HS-5 (cell line): ENCODE results near the gene CCDC40.
"Not testable (repeated sequence)": the region's sequence is repeated elsewhere in the genome, so short reads cannot be mapped to it uniquely, and the experiment has no call there.

Experiments
- DNase-seq: peaks from one replicate; pipeline ENCODE4 v3.0.0-alpha.2; 2012; ENCODE audit warnings: low read depth

The CCDC40 gene

GRCh38 chr17:80021600-80021999 is 14.8 kb upstream of the CCDC40 start:
- DNase-seq, result no peak

- no peak for DNase-seq
Observed at GRCh38 chr17:80023481-80024205, 12.8 kb upstream of the CCDC40 start.

GRCh38 chr17:80024206-80024972 is 12.1 kb upstream of the CCDC40 start:
- no peak for DNase-seq

- no peak for DNase-seq
Observed at GRCh38 chr17:80025140-80025539, 11.3 kb upstream of the CCDC40 start.

- no peak for DNase-seq
Observed at GRCh38 chr17:80025796-80026195, 10.6 kb upstream of the CCDC40 start.

DNA sequence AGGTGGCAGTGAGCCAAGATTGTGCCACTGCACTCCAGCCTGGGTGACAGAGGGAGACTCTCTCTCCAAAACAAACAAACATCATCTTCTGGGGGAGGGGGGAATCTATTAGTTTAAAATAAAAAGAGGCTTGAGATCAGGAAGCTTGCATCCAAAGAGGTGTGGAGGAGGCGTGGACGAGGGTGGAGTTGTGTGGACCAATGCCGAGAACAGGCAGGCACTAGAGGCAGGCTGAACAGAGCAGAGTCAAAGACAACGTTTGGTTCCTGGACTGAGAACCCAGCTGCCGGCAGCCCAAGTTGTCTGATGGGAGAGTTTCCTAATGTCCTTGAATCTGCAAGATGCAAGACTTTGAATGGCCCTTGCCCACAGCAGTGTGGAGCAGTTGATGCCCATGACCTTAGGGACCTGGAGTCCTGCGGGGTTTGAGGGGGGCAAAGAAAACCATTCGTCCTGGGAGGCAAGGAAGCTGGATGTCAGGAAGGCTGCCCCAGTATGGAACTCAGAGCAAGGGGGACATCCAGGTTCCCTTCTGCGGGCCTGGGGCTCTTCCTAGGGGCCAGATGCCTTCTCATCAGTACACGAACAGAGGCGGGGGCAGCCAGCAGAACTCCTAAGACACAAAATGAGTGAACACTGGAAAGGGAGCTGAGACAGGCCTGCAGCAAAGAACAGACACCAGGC is 9.9 kb upstream of the CCDC40 start:
- DNase-seq, result no peak

GRCh38 chr17:80027043-80027435 is 9.4 kb upstream of the CCDC40 start:
- DNase-seq, result no peak

DNA sequence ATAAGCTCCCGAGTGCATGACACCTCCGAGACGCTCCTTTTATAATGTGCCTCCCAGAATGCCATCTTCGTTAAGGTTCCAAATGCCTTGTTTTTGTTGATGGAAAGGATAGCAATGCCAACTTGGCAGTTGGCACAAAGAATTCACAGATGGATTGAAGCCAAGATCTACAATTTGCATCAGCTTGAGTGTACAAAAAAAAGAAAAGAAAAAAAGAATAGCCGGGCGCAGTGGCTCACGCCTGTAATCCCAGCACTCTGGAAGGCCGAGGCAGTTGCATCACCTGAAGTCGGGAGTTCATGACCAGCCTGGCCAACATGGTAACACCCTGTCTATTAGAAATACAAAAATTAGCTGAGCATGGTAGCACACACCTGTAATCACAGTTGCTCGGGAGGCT is 8.4 kb upstream of the CCDC40 start:
- no peak for DNase-seq

GRCh38 chr17:80029258-80029974 is 7.0 kb upstream of the CCDC40 start:
- DNase-seq, result no peak

DNA sequence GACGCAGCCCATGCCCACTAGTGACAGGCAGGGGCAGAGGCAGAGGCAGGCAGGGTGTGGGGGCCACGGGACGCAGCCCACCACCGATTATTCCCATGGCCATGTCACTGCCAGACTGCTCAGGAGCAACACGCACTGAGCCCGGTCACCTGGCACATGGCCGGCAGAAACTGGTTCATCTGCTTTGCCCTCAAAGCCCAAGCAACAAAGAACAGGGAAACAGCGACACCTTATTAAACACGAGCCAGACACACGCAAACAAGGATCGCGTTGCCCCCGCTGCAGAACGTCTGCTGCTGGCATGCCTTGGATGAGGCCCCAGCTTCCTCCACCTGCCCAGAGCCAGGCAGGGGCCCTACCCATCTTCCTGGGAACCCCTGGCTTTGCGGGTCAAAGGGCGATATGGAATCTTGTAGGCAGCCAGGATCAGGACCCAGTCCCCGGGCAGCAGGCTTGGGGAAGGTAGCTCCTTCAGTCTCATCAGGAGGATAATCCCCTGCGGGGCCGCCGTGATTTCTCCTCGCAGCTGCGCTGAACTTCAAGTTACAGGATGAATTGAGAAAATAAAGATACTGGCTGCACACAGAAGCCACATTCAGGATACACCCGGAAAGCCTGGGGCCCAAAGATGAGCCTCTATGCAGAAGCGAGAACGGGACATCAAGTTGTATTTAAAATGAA is 5.6 kb upstream of the CCDC40 start:
- DNase-seq, result no peak

- DNase-seq, result no peak
Observed at GRCh38 chr17:80031691-80032430, 4.6 kb upstream of the CCDC40 start.

DNA sequence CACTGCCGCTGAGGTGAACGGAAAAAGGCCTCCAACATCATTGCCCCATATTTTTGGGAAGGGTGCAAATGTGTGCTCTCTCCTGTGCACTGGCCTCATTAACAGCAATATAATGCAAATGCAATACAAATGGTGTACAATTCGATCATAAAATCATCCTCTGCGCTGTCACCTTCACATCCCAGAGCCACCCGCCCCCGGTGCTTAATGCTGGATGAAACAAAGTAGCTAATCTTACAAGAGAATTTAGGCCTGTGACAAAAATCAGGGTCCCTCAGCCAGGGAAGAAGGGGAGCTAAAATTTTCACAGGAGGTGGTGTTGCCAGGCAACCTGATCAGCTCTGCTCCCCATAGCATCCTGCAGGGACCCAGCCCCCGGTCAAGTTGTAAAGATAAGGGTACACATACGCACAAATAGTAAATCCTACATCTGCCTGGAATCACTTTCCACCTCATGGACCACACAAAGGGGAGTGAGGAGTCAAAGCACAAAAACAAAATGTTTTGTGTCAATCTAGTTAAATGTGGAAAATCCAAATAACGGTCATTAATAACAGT is 3.7 kb upstream of the CCDC40 start:
- DNase-seq, result no peak

GRCh38 chr17:80033840-80034239 is 2.6 kb upstream of the CCDC40 start:
- DNase-seq, result no peak

- no peak for DNase-seq
Observed at GRCh38 chr17:80034791-80035686, 1.4 kb upstream of the CCDC40 start.

DNA sequence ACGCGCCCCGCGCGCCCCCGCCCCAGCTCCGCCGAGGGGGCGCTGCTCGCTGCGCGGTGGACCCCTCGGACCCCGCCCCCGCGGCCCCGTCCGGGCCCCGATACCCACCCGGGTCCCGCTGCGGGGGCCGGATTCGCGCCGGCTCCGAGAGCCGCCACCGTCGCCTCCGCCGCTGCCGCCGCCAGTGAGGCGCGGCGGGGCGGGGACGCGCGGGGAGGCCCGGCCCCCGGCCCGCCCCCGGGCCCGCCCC is 830 bp upstream of the CCDC40 start, which contains the start of gene TBC1D16:
TSS of gene TBC1D16 (minus strand) at position 186 of the 250 bp plus-strand sequence. CDS start 22,325 bp downstream, outside the sequence.
- DNase-seq, result no peak

- DNase-seq, result no peak
Observed at GRCh38 chr17:80036715-80037477, 454 bp downstream of the CCDC40 start.

- no peak for DNase-seq
Observed at GRCh38 chr17:80043963-80044362, 7.5 kb downstream of the CCDC40 start.

- DNase-seq, result no peak
Observed at GRCh38 chr17:80045703-80046102, 9.3 kb downstream of the CCDC40 start.

GRCh38 chr17:80046709-80047108 is 10.3 kb downstream of the CCDC40 start:
- not testable (repeated sequence) for DNase-seq
